Spleen (tissue), 7 donors: Measurements from ENCODE around the gene UBE2K.

ENCODE experiments used
- POLR2AphosphoS5 ChIP-seq, 3 donors: sonication (generic); formaldehyde crosslinking; IDR thresholded peaks; one replicate each; pipeline ENCODE4 v1.5.1; 2017; ENCODE audit warnings: antibody characterized with exemption in 3 of 3
- TF ChIP-seq, protein P1 (sequence below), 11 experiments: fragments of 200-600 bp in 7 of 11; fragments of 450-650 bp in 4 of 11; sonication (generic) in 4 of 11; IDR thresholded peaks in 8 of 11; conservative IDR thresholded peaks in 3 of 11; 1 replicate in 7 of 11; 2 replicates in 4 of 11; pipeline versions ENCODE4 v1.4.0 to v1.8.0; 2016 to 2021; ENCODE audit warnings: antibody characterized with exemption in 11 of 11, inconsistent platforms in 4 of 11, mild to moderate bottlenecking in 1 of 11
- donor health status: DM: no; HTN: no; CAD: no; lungs with moderate emphysema.
- donor health status: DM: no; HTN: no; CAD: no.
- donor health status: DM: no; HTN: no; CAD: no.

DNA sequence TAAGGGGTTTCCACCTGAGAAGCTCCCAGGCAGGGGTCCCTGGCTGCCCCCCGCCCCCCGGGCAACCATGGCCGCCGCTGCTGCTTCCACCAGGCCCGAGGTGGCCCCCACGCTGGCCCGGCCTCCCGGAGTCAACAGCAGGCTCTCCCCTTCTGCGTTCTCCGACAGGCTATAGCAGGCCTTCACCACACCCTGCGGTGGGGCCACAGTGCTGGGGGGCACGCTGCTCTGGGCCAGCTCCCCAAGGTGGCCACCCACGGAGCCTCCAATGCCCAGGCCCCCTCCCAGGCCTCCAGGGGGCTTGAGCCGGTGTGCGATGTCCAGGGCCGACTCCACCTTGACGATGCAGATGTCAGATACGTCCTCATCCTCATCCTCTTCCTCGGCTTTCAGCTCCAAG lies 72.5 kb downstream of the UBE2K start:
- no peak for TF ChIP-seq POLR2AphosphoS5 (IDR thresholded peaks at IDR 0.05)
- TF ChIP-seq, protein P1, sequence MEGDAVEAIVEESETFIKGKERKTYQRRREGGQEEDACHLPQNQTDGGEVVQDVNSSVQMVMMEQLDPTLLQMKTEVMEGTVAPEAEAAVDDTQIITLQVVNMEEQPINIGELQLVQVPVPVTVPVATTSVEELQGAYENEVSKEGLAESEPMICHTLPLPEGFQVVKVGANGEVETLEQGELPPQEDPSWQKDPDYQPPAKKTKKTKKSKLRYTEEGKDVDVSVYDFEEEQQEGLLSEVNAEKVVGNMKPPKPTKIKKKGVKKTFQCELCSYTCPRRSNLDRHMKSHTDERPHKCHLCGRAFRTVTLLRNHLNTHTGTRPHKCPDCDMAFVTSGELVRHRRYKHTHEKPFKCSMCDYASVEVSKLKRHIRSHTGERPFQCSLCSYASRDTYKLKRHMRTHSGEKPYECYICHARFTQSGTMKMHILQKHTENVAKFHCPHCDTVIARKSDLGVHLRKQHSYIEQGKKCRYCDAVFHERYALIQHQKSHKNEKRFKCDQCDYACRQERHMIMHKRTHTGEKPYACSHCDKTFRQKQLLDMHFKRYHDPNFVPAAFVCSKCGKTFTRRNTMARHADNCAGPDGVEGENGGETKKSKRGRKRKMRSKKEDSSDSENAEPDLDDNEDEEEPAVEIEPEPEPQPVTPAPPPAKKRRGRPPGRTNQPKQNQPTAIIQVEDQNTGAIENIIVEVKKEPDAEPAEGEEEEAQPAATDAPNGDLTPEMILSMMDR (IDR thresholded peaks at IDR 0.05 in 8 of 11, conservative IDR thresholded peaks at IDR 0.05 in 3 of 11), result no peak
